ENCODE results near the gene FYTTD1. TPM values are rescaled to one million over a fixed set of nuclear protein-coding genes. Genes with fewer than 3 reads are reported as not detected.

FYTTD1 gene
- total RNA-seq, 1 donor from 2014 or later: 89.1 TPM

- peak overlapping the region; percentile 87 for H3K27ac ChIP-seq (ENCODE audit: low read depth, low read length)
- H4K20me1 ChIP-seq (ENCODE audit: insufficient read depth, low read length): peaks cover 46% of the 10 kb centered on the region
- H3K36me3 ChIP-seq (ENCODE audit: insufficient read depth, low read length): no peaks in the 10 kb centered on the region
- peak overlapping the region; percentile 95 for H2AFZ ChIP-seq (ENCODE audit: low read depth, low read length)
- peak; percentile 55 for DNase-seq (ENCODE audit: low read depth)
- H3K4me2 ChIP-seq (ENCODE audit: low read length): peak overlapping the region; percentile 85
- no peaks in the 10 kb centered on the region for H3K9me3 ChIP-seq (ENCODE audit: insufficient read depth, low read depth, low read length)
- no peak for FAIRE-seq
- peaks cover 16% of the 10 kb centered on the region for H3K4me1 Mint-ChIP-seq (ENCODE audit: low read depth, unreplicated experiment)
- peak overlapping the region; percentile 80 for H3K27ac Mint-ChIP-seq (ENCODE audit: unreplicated experiment)
- no peaks in the 10 kb centered on the region for H3K9me3 Mint-ChIP-seq (ENCODE audit: unreplicated experiment)
- no peaks in the 10 kb centered on the region for H3K27me3 Mint-ChIP-seq (ENCODE audit: low read depth, unreplicated experiment)
- H3K79me2 ChIP-seq (ENCODE audit: insufficient read depth, low read length): peaks cover 49% of the 10 kb centered on the region
- H3K27me3 ChIP-seq (ENCODE audit: insufficient read depth, low read length): no peaks in the 10 kb centered on the region
- H3K4me1 ChIP-seq (ENCODE audit: insufficient read depth, low read length): peaks cover 17% of the 10 kb centered on the region
- peak overlapping the region; percentile 91 for H3K4me3 ChIP-seq (ENCODE audit: insufficient read depth, low read depth, low read length)
- H3K9ac ChIP-seq (ENCODE audit: low read length): peak overlapping the region; percentile 84
- TF ChIP-seq, protein P1, sequence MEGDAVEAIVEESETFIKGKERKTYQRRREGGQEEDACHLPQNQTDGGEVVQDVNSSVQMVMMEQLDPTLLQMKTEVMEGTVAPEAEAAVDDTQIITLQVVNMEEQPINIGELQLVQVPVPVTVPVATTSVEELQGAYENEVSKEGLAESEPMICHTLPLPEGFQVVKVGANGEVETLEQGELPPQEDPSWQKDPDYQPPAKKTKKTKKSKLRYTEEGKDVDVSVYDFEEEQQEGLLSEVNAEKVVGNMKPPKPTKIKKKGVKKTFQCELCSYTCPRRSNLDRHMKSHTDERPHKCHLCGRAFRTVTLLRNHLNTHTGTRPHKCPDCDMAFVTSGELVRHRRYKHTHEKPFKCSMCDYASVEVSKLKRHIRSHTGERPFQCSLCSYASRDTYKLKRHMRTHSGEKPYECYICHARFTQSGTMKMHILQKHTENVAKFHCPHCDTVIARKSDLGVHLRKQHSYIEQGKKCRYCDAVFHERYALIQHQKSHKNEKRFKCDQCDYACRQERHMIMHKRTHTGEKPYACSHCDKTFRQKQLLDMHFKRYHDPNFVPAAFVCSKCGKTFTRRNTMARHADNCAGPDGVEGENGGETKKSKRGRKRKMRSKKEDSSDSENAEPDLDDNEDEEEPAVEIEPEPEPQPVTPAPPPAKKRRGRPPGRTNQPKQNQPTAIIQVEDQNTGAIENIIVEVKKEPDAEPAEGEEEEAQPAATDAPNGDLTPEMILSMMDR (IDR thresholded peaks at IDR 0.05; ENCODE audit: insufficient read depth, low read depth, low read length): no peak
- TF ChIP-seq EZH2 (IDR thresholded peaks at IDR 0.05; ENCODE audit: insufficient read depth, low read length): no peak
- H3K36me3 Mint-ChIP-seq (ENCODE audit: low read depth, unreplicated experiment): no peaks in the 10 kb centered on the region
- peak overlapping the region; percentile 94 for H3K4me3 Mint-ChIP-seq (ENCODE audit: unreplicated experiment)
These were observed 731 bp downstream of the FYTTD1 start for GRCh38 chr3:197750396-197750831.

GRCh38 chr3:197750858-197751737 is 1.4 kb downstream of the FYTTD1 start:
- DNase-seq (ENCODE audit: low read depth) (peak; percentile 12), FAIRE-seq (no peak)
- Histone ChIP-seq H2AFZ (ENCODE audit: low read depth, low read length) (peak overlapping the region; percentile 29), H3K4me3 (ENCODE audit: insufficient read depth, low read depth, low read length) (peak overlapping the region; percentile 91), H3K27me3 (ENCODE audit: insufficient read depth, low read length) (no peaks in the 10 kb centered on the region), H3K79me2 (ENCODE audit: insufficient read depth, low read length) (peaks cover 56% of the 10 kb centered on the region), H3K4me1 (ENCODE audit: insufficient read depth, low read length) (peaks cover 17% of the 10 kb centered on the region), H4K20me1 (ENCODE audit: insufficient read depth, low read length) (peaks cover 52% of the 10 kb centered on the region), H3K27ac (ENCODE audit: low read depth, low read length) (peak overlapping the region; percentile 87), H3K9me3 (ENCODE audit: insufficient read depth, low read depth, low read length) (no peaks in the 10 kb centered on the region), H3K36me3 (ENCODE audit: insufficient read depth, low read length) (no peaks in the 10 kb centered on the region), H3K9ac (ENCODE audit: low read length) (peak overlapping the region; percentile 84), H3K4me2 (ENCODE audit: low read length) (peak overlapping the region; percentile 85)
- Mint-ChIP-seq H3K27ac (ENCODE audit: unreplicated experiment) (peak overlapping the region; percentile 80), H3K36me3 (ENCODE audit: low read depth, unreplicated experiment) (no peaks in the 10 kb centered on the region), H3K27me3 (ENCODE audit: low read depth, unreplicated experiment) (no peaks in the 10 kb centered on the region), H3K9me3 (ENCODE audit: unreplicated experiment) (no peaks in the 10 kb centered on the region), H3K4me1 (ENCODE audit: low read depth, unreplicated experiment) (peaks cover 16% of the 10 kb centered on the region), H3K4me3 (ENCODE audit: unreplicated experiment) (peak overlapping the region; percentile 94)
- TF ChIP-seq, protein P1 (IDR thresholded peaks at IDR 0.05; ENCODE audit: insufficient read depth, low read depth, low read length): no peak
- TF ChIP-seq EZH2 (IDR thresholded peaks at IDR 0.05; ENCODE audit: insufficient read depth, low read length): no peak

DNA sequence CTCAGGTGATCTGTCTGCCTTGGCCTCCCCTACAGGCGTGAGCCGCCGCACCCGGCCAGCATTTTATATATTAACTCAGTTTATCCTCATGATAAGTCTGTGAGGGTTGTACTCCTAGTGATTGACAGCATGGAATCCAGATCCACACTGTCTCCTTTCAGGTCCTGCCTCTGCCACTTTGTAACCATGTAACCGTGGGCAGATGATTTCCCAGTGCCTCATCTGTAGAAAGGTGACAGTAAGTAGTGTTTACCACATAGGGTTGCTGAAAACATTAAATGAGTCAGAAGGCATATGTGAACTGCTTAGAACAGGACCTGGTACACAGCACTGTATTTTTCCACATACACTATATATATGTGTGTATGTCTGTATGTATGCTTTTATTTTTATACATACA is 2.4 kb downstream of the FYTTD1 start:
- TF ChIP-seq, protein P1 (IDR thresholded peaks at IDR 0.05; ENCODE audit: insufficient read depth, low read depth, low read length): no peak
- TF ChIP-seq EZH2 (IDR thresholded peaks at IDR 0.05; ENCODE audit: insufficient read depth, low read length): no peak
- H3K9ac ChIP-seq (ENCODE audit: low read length): no peak overlapping the region
- Mint-ChIP-seq H3K36me3 (ENCODE audit: low read depth, unreplicated experiment) (no peaks in the 10 kb centered on the region), H3K27me3 (ENCODE audit: low read depth, unreplicated experiment) (no peaks in the 10 kb centered on the region), H3K27ac (ENCODE audit: unreplicated experiment) (peak overlapping the region; percentile 62), H3K4me1 (ENCODE audit: low read depth, unreplicated experiment) (peaks cover 16% of the 10 kb centered on the region), H3K9me3 (ENCODE audit: unreplicated experiment) (no peaks in the 10 kb centered on the region), H3K4me3 (ENCODE audit: unreplicated experiment) (peak overlapping the region; percentile 82)
- DNase-seq (ENCODE audit: low read depth) (no peak), FAIRE-seq (no peak)
- H3K4me2 ChIP-seq (ENCODE audit: low read length): peak overlapping the region; percentile 85
- H2AFZ ChIP-seq (ENCODE audit: low read depth, low read length): no peak overlapping the region
- no peak overlapping the region for H3K4me3 ChIP-seq (ENCODE audit: insufficient read depth, low read depth, low read length)
- H3K27me3 ChIP-seq (ENCODE audit: insufficient read depth, low read length): no peaks in the 10 kb centered on the region
- H4K20me1 ChIP-seq (ENCODE audit: insufficient read depth, low read length): peaks cover 61% of the 10 kb centered on the region
- peaks cover 17% of the 10 kb centered on the region for H3K4me1 ChIP-seq (ENCODE audit: insufficient read depth, low read length)
- no peak overlapping the region for H3K27ac ChIP-seq (ENCODE audit: low read depth, low read length)
- H3K36me3 ChIP-seq (ENCODE audit: insufficient read depth, low read length): no peaks in the 10 kb centered on the region
- H3K9me3 ChIP-seq (ENCODE audit: insufficient read depth, low read depth, low read length): no peaks in the 10 kb centered on the region
- peaks cover 66% of the 10 kb centered on the region for H3K79me2 ChIP-seq (ENCODE audit: insufficient read depth, low read length)
